GM23248 (cell line): ENCODE results near the gene NRP2.

Experiments
- EZH2 ChIP-seq: fragments of 200-600 bp; sonication (generic); IDR thresholded peaks from 2 replicates; pipeline ENCODE4 v1.6.1; 2018; ENCODE audit warnings: antibody characterized with exemption, mild to moderate bottlenecking; ENCODE audit not compliant: insufficient read depth, poor library complexity, severe bottlenecking
- EZH2phosphoT487 ChIP-seq: fragments of 200-600 bp; sonication (generic); IDR thresholded peaks from 2 replicates; pipeline ENCODE4 v1.6.1; 2018; ENCODE audit warnings: antibody characterized with exemption, moderate library complexity, mild to moderate bottlenecking, low read depth; ENCODE audit not compliant: insufficient read depth

GRCh38 chr2:205701509-205701908 lies 19.2 kb downstream of the NRP2 start:
- no peak for TF ChIP-seq EZH2phosphoT487
- no peak for TF ChIP-seq EZH2
